Kidney (tissue), 14 donors: ENCODE results near the gene DCST1. TPM values are rescaled to one million over a fixed set of nuclear protein-coding genes. Genes with fewer than 3 reads are reported as not detected.

ENCODE experiments used
- DNase-seq, 5 donors: peaks; one replicate each; pipeline ENCODE4 v3.0.0-alpha.2; 2013 to 2020
- FAIRE-seq: peaks from 2 replicates; lab custom pipeline; 2012; peaks lifted over from hg19 to GRCh38; lab: Jason Lieb, UNC
- H3K27ac ChIP-seq, 2 donors: one replicate each; pipeline ENCODE4 v1.7.0; 2013; ENCODE audit warnings: low read depth in 2 of 2, low read length in 2 of 2, inconsistent platforms in 1 of 2
- H3K27me3 ChIP-seq: one replicate; pipeline ENCODE4 v1.7.1; 2013; ENCODE audit warnings: low read length, inconsistent platforms; ENCODE audit not compliant: control insufficient read depth, insufficient read depth
- H3K36me3 ChIP-seq, 3 donors: one replicate each; pipeline versions ENCODE4 v1.7.0 to v1.7.1; 2013; ENCODE audit warnings: low read length in 3 of 3, control low read depth in 1 of 3, inconsistent platforms in 1 of 3; ENCODE audit not compliant: insufficient read depth in 3 of 3, control insufficient read depth in 2 of 3
- H3K4me1 ChIP-seq, 3 donors: one replicate each; pipeline versions ENCODE4 v1.7.0 to v1.7.1; 2013; ENCODE audit warnings: low read length in 3 of 3, inconsistent platforms in 1 of 3, low read depth in 1 of 3; ENCODE audit not compliant: control insufficient read depth in 2 of 3, insufficient read depth in 2 of 3
- H3K4me3 ChIP-seq, 3 donors: one replicate each; pipeline versions ENCODE4 v1.7.0 to v1.8.1; 2013; ENCODE audit warnings: low read length in 3 of 3, control low read depth in 1 of 3, inconsistent platforms in 1 of 3
- H3K9ac ChIP-seq, 3 donors: one replicate each; pipeline versions ENCODE4 v1.7.0 to v1.7.1; 2013; ENCODE audit warnings: low read length in 3 of 3, control low read depth in 1 of 3, inconsistent platforms in 1 of 3
- H3K9me3 ChIP-seq, 3 donors: one replicate each; pipeline versions ENCODE4 v1.7.0 to v1.7.1; 2013; ENCODE audit warnings: low read length in 3 of 3, control low read depth in 1 of 3, inconsistent platforms in 1 of 3; ENCODE audit not compliant: control insufficient read depth in 2 of 3, insufficient read depth in 1 of 3
- intact Hi-C: fragments of 100-400 bp; cut with DNase I; formaldehyde crosslinking; loops from one replicate; pipeline ENCODE4 v1.11.1; 2022
- polyA plus RNA-seq: library from polyadenylated mRNA; stranded (reverse); fragments of 350-450 nt; fragmentation: Illumina TruSeq; extraction: RNeasy Lipid Tissue Mini Kit (QIAGEN cat#74804); gene quantifications from one replicate; pipeline ENCODE4 v1.2.3, GENCODE V29; 2014; ENCODE audit warnings: low read depth, low replicate concordance; ENCODE audit not compliant: insufficient read depth
- total RNA-seq: library from RNA; stranded (reverse); fragmentation: NEBNext Ultra II Directional; extraction: Animal tissue kit (Norgen Biotek cat#: 25700); gene quantifications from one replicate; pipeline ENCODE4 v1.2.1, GENCODE V29; 2021
- TF ChIP-seq, protein P1 (sequence below): IDR thresholded peaks from 3 replicates; pipeline ENCODE4 v1.5.1; 2012; ENCODE audit warnings: mild to moderate bottlenecking, moderate library complexity, borderline replicate concordance; ENCODE audit not compliant: insufficient read depth; ENCODE audit errors: extremely low read depth
- donor health status: control.
- donor health status: control.
- donor health status: control.
- donor health status: control.
- donor health status: control.
- donor health status: DM: yes; HTN: yes; CAD: no.
- donor health status: Normal renal cell carcinoma (clear cell type).

DCST1 gene
- total and polyA plus RNA-seq, 2 donors from 2014 or later = not detected

DNA sequence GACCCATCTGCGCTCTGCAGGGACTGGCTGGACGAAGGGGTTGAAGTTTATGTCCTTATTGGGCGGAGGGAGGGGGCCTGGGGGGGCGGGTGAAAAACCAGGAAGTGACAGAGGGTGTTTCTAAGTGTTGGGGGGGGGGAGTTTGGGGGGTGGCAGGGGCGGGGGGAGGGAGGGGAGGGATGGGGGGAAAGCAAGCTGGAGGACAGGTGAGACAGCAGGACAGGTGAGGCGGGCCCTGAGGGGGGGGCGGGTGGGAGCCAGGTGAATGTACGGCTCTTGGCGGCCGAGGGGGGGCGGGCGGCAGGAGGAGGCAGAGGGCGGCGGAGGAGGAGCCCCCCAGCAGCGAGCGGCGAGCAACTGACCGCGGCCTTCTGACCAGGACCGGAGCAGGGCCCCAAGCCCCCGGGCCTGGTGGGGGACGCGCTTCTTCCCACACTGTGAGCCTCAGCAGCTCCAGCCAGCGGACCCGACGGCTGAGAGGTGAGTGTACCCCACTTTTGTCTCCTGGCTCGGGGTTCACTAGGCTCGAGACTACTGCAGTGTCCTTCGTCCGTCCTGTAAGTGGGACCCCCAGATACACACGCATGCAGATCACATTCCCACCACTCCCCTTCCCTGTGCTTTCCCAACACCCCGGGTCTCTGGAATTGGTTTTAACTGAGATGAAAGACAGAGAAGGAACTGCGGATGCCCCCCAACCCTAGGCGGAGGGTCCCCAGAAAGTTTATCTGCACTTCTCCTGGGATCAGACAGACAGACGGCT, 31.0 kb upstream of the DCST1 start, which contains the start of gene ZBTB7B:
Gene ZBTB7B, plus strand, starts transcription at position 339 of the 763 bp plus-strand sequence. CDS start 11,859 bp downstream, outside the sequence.
- intact Hi-C loops = no loop called here
- DNase-seq = peak; percentile 24 to 89 (median 45)
- no peaks in the 10 kb centered on the region for H3K36me3 ChIP-seq
- no peaks in the 10 kb centered on the region for H3K27me3 ChIP-seq
- H3K9ac ChIP-seq = peak within 1 kb of the TSS; percentile 66 to 99 (median 76)
- H3K9me3 ChIP-seq = no peaks in the 10 kb centered on the region
- no peak for FAIRE-seq
- peaks cover 2 to 39% (median 28%) of the 10 kb centered on the region in 3 donors for H3K4me1 ChIP-seq
- TF ChIP-seq, protein P1, sequence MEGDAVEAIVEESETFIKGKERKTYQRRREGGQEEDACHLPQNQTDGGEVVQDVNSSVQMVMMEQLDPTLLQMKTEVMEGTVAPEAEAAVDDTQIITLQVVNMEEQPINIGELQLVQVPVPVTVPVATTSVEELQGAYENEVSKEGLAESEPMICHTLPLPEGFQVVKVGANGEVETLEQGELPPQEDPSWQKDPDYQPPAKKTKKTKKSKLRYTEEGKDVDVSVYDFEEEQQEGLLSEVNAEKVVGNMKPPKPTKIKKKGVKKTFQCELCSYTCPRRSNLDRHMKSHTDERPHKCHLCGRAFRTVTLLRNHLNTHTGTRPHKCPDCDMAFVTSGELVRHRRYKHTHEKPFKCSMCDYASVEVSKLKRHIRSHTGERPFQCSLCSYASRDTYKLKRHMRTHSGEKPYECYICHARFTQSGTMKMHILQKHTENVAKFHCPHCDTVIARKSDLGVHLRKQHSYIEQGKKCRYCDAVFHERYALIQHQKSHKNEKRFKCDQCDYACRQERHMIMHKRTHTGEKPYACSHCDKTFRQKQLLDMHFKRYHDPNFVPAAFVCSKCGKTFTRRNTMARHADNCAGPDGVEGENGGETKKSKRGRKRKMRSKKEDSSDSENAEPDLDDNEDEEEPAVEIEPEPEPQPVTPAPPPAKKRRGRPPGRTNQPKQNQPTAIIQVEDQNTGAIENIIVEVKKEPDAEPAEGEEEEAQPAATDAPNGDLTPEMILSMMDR = no peak
- peak within 1 kb of the TSS; percentile 82 to 99 (median 90) for H3K4me3 ChIP-seq
- peak within 1 kb of the TSS; percentile 97 for H3K27ac ChIP-seq

DNA sequence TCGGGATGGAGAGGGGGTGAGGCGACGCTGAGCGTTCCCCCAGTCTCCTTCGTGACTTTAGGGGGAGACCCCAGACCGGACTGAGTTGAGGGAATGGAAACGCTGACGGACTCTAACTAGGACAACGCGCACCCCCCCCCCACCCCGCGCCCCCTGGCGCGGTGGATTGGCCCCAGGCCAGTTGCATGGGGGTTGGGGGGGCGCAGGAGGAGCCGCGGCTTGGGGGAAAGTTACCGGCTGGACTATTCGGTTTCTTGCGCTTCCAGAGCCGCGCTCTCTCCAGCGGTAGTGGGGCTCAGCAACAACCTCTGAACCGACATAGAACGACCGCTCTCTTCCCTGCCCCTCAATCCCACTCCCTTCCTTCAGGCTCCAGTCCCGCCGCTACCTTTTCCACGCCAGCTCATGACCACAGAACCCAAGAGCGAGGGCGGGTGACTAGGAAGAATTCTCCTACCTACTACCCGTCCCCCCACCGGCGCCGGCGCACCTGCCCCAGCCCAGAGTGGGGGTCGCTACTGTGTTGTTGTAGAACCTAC, 30.3 kb upstream of the DCST1 start:
- no peaks in the 10 kb centered on the region for H3K36me3 ChIP-seq
- FAIRE-seq (no peak), DNase-seq (peak in 4 of 5 donors; percentile 46 to 73 (median 61))
- no peaks in the 10 kb centered on the region for H3K27me3 ChIP-seq
- H3K9ac ChIP-seq = peak overlapping the region; percentile 66 to 99 (median 76)
- H3K27ac ChIP-seq = peak overlapping the region; percentile 96 to 97
- TF ChIP-seq, protein P1 = no peak
- no peaks in the 10 kb centered on the region for H3K9me3 ChIP-seq
- intact Hi-C loops = no loop called here
- H3K4me3 ChIP-seq = peak overlapping the region; percentile 82 to 99 (median 90)
- peaks cover 2 to 45% (median 34%) of the 10 kb centered on the region in 3 donors for H3K4me1 ChIP-seq

DNA sequence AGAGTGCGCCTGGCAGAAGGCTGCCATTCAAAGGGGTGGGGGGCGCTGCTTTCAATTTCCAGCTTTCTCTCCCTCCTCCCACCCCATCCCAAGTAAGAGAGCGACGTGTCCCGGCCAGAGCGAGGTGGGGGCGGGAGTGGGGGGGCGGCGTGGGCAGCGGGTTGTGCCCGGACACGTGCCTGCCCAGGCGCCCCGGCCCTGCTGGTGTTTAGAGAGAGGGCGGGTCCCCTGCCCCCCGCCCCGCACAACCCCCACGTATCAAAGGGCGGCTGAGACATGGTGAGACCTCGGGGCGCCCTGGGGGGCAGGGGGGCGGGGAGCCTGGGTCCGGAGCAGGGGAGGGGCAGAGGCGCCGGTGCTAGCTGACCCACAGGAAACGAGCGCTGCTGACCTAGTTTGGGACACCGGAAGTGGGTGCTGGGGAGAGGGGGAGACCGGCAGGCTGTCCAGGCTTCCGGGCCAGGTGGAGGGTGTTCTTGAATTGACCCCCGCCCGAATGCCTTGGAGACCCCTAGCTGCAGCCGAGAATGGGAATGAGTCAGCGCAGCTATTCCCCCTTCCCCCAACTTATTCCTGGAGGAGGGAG, 29.8 kb upstream of the DCST1 start:
- TF ChIP-seq, protein P1 = no peak
- intact Hi-C loops = no loop called here
- no peak for FAIRE-seq

More for the DNA sequence above, 29.8 kb upstream of the DCST1 start:
- H3K9ac ChIP-seq = peak overlapping the region; percentile 38 to 99 (median 84)
- no peaks in the 10 kb centered on the region for H3K36me3 ChIP-seq
- H3K4me1 ChIP-seq = peaks cover 2 to 47% (median 36%) of the 10 kb centered on the region in 3 donors
- peak; percentile 51 to 91 (median 79) for DNase-seq
- peak overlapping the region; percentile 82 to 99 (median 90) for H3K4me3 ChIP-seq
- H3K9me3 ChIP-seq = no peaks in the 10 kb centered on the region
- H3K27ac ChIP-seq = peak overlapping the region; percentile 96 to 97
- no peaks in the 10 kb centered on the region for H3K27me3 ChIP-seq
